Lung (tissue), 12 donors: Measurements from ENCODE around the gene EFCAB11. TPM values are rescaled to one million over a fixed set of nuclear protein-coding genes. Genes with fewer than 3 reads are reported as not detected.

ENCODE experiments used
- ATAC-seq: fragments of 200-7000 bp; cut with Tn5 transposase; one replicate; pipeline ENCODE4 v1.9.1; 2020; ENCODE audit warnings: moderate number of reproducible peaks; ENCODE audit not compliant: insufficient read depth, low FRiP score
- DNase-seq, 3 donors: peaks; one replicate each; pipeline ENCODE4 v3.0.0-alpha.2; 2013 to 2017
- H3K27ac ChIP-seq, 2 donors: one replicate each; pipeline ENCODE4 v1.5.1; 2013; ENCODE audit warnings: mild to moderate bottlenecking in 2 of 2, moderate library complexity in 2 of 2, control low read depth in 1 of 2, inconsistent platforms in 1 of 2, low read depth in 1 of 2, low read length in 1 of 2
- H3K27me3 ChIP-seq, 3 donors: one replicate each; pipeline ENCODE4 v1.5.1; 2013; ENCODE audit warnings: low read length in 2 of 3; ENCODE audit not compliant: control insufficient read depth in 3 of 3, insufficient read depth in 3 of 3
- H3K36me3 ChIP-seq, 4 donors: one replicate each; pipeline ENCODE4 v1.5.1; 2013; ENCODE audit warnings: low read length in 4 of 4, mild to moderate bottlenecking in 1 of 4, moderate library complexity in 1 of 4; ENCODE audit not compliant: control insufficient read depth in 4 of 4, insufficient read depth in 4 of 4
- H3K4me1 ChIP-seq, 5 donors: one replicate each; pipeline ENCODE4 v1.5.1; 2013; ENCODE audit warnings: low read length in 5 of 5, mild to moderate bottlenecking in 2 of 5, moderate library complexity in 1 of 5; ENCODE audit not compliant: control insufficient read depth in 5 of 5, insufficient read depth in 5 of 5
- H3K4me3 ChIP-seq: one replicate; pipeline ENCODE4 v1.5.1; 2013; ENCODE audit warnings: mild to moderate bottlenecking, control low read depth, moderate library complexity
- H3K9ac ChIP-seq, 2 donors: one replicate each; pipeline ENCODE4 v1.5.1; 2013; ENCODE audit warnings: low read length in 2 of 2, control low read depth in 1 of 2; ENCODE audit not compliant: insufficient read depth in 1 of 2
- H3K9me3 ChIP-seq, 4 donors: one replicate each; pipeline ENCODE4 v1.5.1; 2013; ENCODE audit warnings: low read length in 3 of 4, mild to moderate bottlenecking in 1 of 4, moderate library complexity in 1 of 4; ENCODE audit not compliant: control insufficient read depth in 4 of 4, insufficient read depth in 3 of 4
- WGBS, 2 donors: extraction: QIAGEN DNeasy Blood & Tissue Kit; methylation state at CpG; one replicate each; pipeline ENCODE4 v1.1.7; 2013; 5-methylcytosine and 5-hydroxymethylcytosine counted together
- polyA plus RNA-seq, 2 donors: library from polyadenylated mRNA; stranded (reverse); fragments of 200-250 nt; gene quantifications; one replicate each; pipeline ENCODE4 v1.2.1, GENCODE V29; 2013
- total RNA-seq, 2 donors: library from RNA; depleted of rRNA in 1 of 2; stranded (reverse); fragments of >200 nt in 1 of 2; gene quantifications; one replicate each; pipeline ENCODE4 v1.2.1, GENCODE V29; 2014 to 2021
- TF ChIP-seq, protein P1 (sequence below): IDR thresholded peaks from 2 replicates; pipeline ENCODE4 v1.5.1; 2012; ENCODE audit warnings: mild to moderate bottlenecking; ENCODE audit errors: control extremely low read depth, extremely low read depth
- donor health status: control.
- donor health status: control.
- donor health status: Bipolar disorder and iron deficiency.
- donor health status: healthy.
- donor health status: DM: yes; HTN: yes; CAD: no.

EFCAB11 gene
- total and polyA plus RNA-seq, 4 donors = 2.9 to 13.0 (median 6.1) TPM

DNA sequence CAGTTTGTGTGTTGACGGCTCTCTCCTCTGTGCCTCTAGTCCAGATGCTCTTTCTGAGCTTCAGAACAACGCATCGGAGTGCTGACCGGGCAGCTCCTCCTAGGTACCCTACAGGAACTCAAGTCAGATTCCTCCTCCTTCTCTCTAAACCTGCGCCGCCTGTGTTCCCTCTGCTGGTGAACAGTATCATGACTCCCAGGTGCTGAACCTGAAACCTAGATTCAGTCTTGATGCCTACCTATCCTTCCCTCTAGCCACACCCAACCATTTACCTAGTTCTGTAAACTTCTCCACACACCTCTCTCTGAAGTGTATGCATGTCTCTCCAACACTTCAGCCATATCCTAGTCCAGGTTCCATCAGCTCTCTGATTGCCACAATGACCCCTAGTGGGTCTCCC lies 112.7 kb downstream of the EFCAB11 start:
- no peak overlapping the region for H3K9ac ChIP-seq
- 93 to 96% methylated on average over 6 of the region's 6 CpGs for WGBS, 2 donors
- H3K27me3 ChIP-seq = no peaks in the 10 kb centered on the region
- no peak for DNase-seq
- no peak overlapping the region for H3K27ac ChIP-seq
- H3K9me3 ChIP-seq = peaks cover 0 to 5% (median 2%) of the 10 kb centered on the region in 4 donors
- ATAC-seq = no peak
- H3K4me1 ChIP-seq = peaks cover 0 to 4% (median 0%) of the 10 kb centered on the region in 5 donors
- no peaks in the 10 kb centered on the region for H3K36me3 ChIP-seq
- no peak overlapping the region for H3K4me3 ChIP-seq
- TF ChIP-seq, protein P1, sequence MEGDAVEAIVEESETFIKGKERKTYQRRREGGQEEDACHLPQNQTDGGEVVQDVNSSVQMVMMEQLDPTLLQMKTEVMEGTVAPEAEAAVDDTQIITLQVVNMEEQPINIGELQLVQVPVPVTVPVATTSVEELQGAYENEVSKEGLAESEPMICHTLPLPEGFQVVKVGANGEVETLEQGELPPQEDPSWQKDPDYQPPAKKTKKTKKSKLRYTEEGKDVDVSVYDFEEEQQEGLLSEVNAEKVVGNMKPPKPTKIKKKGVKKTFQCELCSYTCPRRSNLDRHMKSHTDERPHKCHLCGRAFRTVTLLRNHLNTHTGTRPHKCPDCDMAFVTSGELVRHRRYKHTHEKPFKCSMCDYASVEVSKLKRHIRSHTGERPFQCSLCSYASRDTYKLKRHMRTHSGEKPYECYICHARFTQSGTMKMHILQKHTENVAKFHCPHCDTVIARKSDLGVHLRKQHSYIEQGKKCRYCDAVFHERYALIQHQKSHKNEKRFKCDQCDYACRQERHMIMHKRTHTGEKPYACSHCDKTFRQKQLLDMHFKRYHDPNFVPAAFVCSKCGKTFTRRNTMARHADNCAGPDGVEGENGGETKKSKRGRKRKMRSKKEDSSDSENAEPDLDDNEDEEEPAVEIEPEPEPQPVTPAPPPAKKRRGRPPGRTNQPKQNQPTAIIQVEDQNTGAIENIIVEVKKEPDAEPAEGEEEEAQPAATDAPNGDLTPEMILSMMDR = no peak

DNA sequence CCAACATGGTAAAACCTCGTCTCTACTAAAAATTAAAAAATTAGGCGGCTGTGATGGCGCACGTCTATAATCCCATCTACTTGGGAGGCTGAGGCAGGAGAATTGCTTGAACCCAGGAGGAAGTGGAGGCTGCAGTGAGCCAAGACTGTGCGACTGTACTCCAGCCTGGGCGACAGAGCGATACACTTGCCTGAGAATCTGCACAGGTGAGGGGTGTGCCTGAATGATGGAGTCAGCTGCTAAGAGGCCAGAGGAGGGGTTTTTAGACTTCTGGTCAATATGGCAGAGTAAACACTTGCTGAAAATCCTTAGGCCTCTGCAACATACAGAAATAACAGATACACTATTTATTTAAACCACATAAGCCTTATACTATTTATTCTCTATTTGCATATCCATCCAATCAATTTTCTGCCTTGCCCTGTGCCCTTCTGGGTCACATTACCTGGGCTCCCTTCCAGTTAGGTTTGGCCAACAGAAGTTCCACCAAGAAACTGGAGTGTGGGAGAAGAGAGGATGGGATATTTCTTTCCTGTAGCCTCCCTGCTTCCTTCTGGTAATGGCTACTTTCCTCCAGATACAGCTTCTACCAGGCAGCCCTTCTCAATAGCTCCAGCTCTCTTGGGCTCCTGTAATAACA lies 117.6 kb downstream of the EFCAB11 start:
- peaks cover 0 to 5% (median 2%) of the 10 kb centered on the region in 4 donors for H3K9me3 ChIP-seq
- H3K4me3 ChIP-seq = no peak overlapping the region
- H3K27ac ChIP-seq = no peak overlapping the region
- no peaks in the 10 kb centered on the region for H3K36me3 ChIP-seq
- WGBS, 2 donors = 95 to 98% methylated on average over 7 of the region's 7 CpGs
- TF ChIP-seq, protein P1 = no peak
- H3K27me3 ChIP-seq = no peaks in the 10 kb centered on the region
- ATAC-seq (no peak), DNase-seq (no peak)
- H3K9ac ChIP-seq = no peak overlapping the region
- H3K4me1 ChIP-seq = peaks cover 0 to 5% (median 0%) of the 10 kb centered on the region in 5 donors

DNA sequence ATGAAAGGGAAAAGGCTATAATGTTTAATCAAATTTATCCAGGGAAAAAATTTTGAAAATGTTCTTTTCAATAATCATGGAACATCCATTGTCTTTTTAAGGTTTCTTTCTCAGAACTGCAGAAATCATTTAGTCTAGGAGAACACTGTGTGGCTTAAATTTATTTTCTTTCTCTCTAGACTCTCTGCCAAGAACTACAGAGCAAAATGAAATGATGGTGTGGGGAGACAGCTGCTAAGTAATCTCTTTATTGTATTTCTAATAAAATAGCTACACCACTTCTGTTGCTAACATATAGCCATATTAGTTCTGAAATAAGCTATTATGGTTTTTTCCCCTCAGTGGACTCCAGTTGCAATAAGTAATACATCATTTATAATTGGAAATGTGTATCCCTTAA lies 120.9 kb downstream of the EFCAB11 start:
- no peak overlapping the region for H3K27ac ChIP-seq

More for the DNA sequence above, 120.9 kb downstream of the EFCAB11 start:
- peaks cover 0 to 9% (median 2%) of the 10 kb centered on the region in 5 donors for H3K4me1 ChIP-seq
- H3K27me3 ChIP-seq = no peaks in the 10 kb centered on the region
- ATAC-seq (no peak), DNase-seq (peak in 2 of 3 donors; percentile 33 to 51)
- H3K9ac ChIP-seq = no peak overlapping the region
- TF ChIP-seq, protein P1 = no peak
- H3K36me3 ChIP-seq = no peaks in the 10 kb centered on the region
- no peak overlapping the region for H3K4me3 ChIP-seq
- H3K9me3 ChIP-seq = peaks cover 0 to 3% (median under 1%) of the 10 kb centered on the region in 4 donors
